HG03575 (cell line): ENCODE data around the gene HIPK2.

Source experiments
- ATAC-seq: cut with Tn5 transposase; IDR thresholded peaks from one replicate; pipeline ENCODE4 v1.9.1; 2021; ENCODE audit not compliant: unreplicated experiment, insufficient number of reproducible peaks, low FRiP score; ENCODE audit errors: extremely low read depth

Gene HIPK2

DNA sequence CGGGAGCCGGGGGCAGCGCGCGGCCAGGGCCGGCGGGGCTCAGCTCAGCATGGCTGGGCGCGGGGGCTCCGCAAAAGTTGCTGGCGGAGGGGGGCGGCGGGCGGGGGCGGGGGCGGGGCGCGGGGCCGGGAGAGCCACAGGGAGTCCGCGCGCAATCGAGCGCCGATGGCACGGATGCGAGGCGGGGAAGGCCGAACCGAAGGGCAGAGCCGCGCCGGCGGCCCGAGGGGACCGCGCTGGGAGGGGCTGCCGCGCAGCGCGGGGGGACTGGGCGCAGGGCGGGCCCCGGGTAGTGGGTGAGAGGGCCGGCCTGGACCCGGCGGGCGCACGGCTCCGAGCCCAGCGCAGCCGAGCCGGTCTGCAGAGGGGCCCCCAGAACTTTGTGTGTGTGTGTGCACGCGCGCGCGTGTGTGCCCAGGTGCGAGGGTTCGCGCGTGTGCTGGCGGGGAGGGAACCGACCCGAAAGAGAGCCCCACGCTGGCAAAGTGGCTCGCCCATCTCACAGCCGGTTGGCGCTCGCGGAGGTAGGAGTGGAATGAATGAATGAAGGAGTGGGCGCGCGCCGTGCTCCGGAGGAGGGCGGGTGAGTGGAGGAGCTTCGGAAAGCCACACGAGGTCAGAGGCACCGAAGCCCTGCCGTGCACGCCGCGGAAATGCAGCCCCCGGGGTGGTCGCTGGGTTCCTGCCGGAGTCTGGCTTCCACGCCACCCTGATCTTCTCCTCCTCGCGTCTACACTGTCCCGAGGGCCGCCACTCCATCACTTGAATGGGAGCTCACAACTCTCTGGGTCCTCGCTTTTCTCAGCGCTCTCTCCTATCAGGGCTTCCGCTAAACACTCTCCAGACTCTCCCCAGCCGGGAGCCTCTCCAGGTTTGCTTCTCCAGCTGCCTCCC lies at the start of gene HIPK2:
TSS of gene HIPK2 (minus strand) at position 51 of the 894 bp plus-strand sequence. CDS start 375 bp downstream, outside the sequence.
- ATAC-seq, result no peak

DNA sequence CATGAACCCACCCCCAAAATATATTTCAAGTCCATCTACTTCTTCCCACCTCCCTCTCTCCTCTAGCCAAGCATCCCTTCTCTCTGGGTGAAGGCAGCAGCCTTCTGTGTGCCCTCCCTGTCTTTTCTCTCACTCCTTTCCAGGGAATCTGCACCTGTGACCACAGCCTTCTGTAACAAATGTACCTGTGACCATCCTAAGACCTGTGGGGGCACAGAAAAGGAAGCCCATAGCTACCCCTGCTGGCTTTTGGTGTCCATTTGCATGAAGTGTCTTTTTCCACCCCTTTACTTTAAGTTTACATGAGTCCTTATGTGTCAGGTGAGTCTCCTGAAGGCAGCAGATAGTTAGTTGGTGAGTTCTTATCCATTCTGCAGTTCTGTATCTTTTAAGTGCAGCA lies 49.2 kb upstream of the HIPK2 start:
- ATAC-seq, result no peak

DNA sequence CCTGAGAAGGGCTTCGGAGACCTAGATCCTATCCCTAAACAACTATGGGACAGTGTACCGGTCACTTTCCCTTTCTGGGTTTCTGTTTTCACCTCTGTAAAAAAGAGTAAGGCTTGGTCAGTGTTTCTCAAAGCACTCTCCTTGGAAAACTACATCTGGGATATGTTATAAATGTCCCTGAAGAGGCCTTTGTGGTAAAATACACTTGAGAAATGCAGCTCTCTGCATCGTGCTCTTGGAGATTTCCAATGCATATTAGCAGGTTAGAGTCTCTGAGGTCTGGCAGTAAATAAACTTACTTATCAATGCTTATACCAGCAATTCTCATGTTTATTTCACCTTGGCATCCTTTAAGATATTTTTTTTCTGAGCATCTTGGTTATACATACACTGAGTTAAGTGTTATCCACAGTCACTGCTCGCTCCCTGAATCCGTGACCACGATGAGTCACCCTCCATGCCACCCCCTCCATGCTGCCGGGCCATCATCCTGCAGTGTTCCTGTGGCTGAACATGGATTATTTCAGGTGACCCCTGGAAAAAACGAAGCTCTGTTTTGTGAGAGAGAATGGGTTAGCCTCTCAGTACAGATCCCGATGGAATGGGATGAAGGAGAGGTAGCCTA lies 48.0 kb upstream of the HIPK2 start:
- no peak for ATAC-seq

DNA sequence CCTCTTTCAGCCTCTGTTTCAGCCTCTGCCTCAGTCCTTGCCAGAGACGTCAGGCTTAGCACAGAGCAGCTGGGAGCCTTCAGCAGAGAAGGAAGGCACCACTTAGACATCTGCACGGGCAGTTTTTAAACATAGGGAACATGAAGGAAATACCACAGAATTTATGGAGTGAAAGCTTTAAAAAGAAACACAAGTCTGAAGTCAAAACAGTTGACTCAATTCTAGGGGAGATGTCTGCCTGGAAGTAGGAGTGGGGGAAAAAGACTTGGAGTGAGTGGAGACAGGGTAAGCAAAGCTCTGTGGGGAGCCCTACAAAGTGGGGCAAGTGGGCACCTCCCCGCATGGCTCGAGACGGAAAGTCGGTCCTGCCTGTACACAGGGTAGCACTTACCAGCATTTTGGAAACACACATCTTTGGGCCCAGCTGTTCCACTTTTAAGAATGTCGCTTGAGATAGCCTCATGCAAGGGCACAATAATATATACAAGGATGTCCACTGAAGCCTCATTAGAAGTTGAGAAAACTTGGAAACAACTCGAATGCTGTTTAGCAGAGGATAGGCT lies 46.2 kb upstream of the HIPK2 start:
- ATAC-seq, result no peak

DNA sequence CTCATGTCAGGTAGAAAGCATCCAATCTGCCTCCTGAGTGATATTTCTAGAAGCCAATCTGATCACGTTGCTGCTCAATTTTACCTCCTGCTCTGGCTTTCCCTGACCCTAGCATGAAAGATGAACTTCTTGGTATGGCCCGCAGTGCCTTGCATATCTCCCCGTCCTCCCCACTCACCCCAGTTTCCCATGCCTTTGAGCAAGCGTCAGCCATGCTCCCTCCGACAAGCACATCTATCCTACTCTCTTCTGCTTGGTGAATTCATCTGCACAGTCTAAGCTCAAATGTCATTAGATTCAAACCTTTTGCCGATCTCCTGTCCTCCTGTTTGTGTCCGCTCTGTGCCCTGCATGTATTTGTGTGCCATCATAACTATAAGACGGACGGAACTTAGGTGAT lies 45.1 kb upstream of the HIPK2 start:
- ATAC-seq, result no peak

DNA sequence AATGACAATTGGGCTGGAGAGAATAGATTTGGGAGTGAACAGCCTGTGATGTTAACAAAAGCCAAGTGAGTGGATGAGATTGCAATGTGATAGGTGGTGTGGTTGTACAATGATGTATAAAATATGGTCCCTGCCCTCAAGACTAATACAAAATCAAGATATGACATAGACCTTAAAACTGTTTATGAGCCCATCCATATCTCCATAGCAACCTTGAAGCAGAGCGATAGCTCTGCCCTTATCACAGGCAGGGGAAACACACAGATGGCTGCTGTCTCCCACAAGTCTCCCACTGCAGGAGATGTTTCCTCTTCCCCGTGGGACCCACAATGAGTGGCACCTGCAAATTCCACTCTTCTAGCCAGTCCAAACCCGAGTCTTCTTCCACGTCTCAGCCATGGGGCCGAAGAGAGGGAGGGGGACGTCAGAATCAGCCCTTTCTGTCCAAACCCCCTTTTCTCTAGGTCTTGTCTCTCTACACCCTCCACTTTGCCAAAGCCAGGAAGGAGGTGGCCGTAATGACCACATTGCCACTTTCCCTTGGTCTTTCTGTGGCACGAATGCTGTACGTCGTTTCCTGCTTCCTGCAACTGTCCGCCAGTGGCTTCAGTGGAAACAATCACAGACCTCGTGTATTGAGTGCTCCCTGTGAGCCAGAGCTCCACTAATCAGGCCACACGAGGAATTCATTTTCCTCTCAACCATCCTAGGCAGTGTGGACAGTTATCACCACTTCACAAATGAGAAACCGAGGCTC lies 43.7 kb upstream of the HIPK2 start:
- ATAC-seq, result no peak

DNA sequence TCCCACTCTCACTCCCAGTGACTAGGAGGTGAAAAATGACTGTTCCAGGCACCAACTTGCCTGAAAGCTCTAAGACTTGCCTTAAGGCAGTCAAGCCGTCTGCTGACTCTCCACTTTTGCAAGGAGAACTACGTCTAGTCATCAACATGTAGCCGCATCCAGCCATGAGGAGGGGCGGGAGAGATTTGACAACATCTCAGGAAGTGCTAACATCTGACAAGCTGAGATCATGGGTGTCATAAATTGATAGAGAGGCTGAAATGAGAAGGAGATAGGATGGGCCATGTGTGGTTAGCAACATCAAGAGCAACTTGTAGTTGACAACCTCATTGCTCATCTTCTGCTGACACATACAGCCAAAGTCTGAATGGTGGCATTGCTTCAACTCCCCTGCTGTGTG lies 42.3 kb upstream of the HIPK2 start:
- ATAC-seq, result no peak

DNA sequence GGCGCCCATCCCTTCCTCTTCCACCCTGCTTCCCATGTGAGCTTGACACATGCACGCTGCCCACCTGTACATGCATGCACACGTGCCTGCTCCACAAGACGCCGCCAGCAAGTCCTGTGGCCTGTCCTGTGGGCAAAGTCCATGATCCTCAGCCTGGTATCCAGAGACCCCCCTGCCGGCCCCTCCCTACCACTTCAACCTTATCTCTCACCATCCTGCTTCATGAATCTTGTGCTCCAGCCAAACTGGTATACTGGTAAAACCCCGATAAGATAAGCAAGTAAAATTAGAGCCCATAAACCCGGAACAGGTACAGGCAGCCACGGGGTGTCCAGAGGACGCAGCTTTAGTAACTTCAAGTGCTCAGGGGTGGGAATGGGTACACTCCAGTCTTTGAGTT lies 39.5 kb upstream of the HIPK2 start:
- ATAC-seq, result no peak

DNA sequence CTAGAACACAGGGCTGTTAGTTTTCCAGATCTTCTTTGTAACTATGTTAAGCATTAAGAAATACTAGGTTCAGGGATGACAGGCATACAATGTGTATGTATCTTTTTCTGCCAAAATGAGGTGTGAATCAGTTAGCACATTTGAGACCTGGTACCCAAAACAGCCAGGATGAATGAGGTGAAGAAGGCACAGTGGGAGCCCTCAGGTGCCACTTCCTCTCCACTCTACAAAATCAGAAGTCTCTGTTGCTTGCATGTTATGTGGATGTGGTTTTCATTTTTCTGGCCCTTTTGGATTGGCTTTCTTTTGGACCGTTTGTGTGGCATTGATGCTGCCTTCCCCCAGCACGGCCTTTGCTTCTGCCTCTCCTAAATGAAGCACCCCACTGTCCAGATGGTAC lies 35.9 kb upstream of the HIPK2 start:
- no peak for ATAC-seq

DNA sequence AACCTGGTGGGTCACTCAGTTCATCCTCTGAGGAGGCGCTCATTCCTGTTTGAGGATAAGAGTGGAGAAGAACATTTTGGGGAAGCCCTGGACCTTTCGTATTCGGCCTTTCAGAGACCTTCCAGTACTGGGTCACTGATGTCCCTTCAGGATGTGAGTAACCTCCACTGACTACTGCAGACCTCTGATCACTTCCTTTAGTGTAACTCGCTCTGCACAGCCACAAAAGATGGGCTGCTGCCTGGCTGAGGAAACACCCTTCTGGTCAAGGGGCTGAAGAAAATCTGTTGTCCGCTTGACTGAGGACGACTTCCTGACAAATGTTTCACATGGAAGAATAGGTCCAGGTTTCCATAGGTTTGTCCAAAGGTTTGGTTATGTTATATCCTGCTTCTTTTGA lies 35.4 kb upstream of the HIPK2 start:
- no peak for ATAC-seq

DNA sequence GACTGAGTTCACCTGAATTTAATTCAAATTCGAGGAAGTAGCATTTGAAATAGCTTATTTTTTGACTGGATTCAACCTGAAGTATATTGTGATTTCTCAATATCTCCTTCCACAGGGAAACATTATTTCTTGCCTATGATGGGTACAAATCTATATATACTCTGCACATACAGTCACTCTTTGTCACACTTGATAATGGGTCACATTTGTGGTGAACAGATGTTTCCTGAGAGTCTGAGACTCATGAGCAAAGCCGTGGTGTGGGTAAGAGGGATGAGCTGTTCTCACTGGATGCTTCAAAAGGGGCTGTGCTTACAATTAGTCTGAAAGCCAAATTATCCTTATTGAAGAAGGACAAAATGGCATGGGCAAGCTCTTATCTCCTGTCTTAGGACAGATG lies 33.3 kb upstream of the HIPK2 start:
- no peak for ATAC-seq

DNA sequence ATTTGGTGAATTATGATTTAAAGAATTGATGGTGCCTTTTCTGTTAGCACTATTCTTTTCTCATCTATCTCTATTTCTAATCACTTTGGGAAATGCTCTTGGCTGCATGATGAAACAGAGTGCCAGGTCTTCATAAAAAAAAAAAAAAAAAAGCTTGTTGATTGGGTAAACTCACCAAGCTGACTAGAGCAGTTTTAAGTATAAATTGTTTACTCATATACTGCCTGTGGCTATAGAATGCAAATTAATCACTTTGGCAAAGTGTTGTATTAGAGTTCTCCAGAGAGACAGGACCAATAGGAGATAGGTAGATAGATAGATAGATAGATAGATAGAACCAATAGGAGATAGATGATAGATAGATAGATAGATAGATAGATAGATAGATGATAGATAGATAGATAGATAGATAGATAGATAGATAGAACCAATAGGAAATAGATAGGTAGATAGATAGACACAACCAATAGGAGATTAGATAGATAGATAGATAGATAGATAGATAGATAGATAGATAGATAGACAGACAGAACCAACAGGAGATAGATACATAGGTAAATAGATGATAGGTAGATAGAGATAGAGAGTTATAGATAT lies 31.1 kb upstream of the HIPK2 start:
- ATAC-seq, result no peak

DNA sequence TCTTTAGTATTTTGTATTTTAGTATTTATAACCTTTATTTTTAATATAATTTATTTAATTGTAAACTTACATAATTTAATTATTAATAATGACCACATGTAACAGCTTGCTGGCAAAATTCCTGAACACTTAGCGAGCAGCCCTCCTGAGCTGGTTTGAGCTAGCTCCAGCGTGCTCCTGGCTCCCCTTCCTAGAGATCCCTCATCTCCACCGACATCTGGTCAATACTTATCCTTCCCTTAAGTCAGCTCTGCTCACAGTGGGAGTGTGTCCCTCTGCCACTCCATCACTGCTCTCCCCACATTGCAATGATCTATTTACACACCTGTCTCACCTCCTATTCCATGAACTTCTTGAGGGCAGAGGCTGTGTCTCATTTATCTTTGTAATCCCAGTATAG lies 30.6 kb upstream of the HIPK2 start:
- ATAC-seq, result no peak

DNA sequence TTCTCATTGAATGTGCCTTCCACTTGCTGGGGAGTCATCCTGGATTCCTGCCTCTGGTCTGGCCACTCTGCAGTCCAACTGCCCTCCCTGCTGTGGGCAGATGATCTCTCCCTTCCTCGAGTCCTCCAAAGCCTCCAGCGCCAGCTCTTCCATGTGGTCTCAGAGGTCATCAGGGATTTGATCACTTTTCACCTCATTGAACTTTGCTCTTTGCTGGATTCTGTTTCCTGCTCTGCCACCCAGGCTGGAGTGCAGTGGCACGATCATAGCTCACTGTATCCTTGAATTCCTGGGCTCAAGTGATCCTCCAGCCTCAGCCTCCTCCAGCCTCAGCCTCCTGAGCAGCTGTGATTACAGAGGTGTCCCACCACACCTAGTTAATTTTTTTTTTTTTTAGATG lies 29.2 kb upstream of the HIPK2 start:
- no peak for ATAC-seq

DNA sequence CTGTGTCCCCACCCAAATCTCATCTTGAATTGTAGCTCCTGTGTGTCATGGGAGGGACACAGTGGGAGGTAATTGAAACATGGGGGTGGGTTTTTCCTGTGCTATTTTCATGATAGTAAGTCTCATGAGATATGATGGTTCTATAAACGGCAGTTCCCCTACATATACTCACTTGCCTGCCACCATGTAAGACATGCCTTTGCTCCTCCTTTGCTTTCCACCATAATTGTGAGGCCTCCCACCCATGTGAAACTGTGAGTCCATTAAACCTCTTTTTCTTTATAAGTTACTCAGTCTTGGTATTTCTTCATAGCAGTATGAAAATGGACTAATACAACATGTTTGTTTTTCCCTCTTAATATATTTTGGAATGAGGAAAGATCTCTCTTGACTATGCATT lies 26.8 kb upstream of the HIPK2 start:
- ATAC-seq, result no peak

DNA sequence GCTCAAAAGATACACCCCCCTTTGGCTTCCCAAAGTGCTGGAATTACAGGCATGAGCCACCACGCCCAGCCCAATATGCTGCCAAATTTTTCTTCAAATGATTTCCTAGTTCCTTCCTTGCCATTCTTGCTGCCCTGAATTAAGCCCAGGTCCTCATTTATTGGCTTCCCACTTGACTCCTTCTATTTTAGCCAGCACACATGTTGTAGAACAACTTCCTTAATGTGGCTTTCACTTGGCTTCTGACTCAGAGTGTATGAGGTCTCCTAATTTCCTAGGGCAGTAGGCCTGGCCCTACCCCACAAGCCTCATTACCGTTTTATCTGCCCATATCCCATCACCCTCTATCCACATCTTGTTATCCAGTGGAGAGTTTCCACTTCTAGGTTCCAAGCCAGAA lies 21.8 kb upstream of the HIPK2 start:
- no peak for ATAC-seq

DNA sequence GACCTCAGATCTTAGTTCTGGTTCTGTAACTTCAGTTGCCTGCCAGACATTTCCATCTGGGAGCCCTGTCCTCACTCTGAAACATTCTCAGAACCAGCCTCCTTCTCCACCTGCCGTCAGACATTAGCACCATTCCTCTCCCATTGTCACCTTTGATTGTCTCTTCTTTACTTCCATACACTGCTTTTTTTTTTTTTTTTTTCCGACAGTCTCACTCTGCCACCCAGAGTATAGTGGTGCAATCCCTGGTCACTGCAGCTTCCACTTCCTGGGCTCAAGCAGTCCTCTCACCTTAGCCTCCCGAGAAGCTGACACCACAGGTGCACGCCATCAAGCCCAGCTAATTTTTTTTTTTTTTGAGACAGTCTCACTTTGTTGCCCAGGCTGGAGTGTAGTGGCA lies 21.1 kb upstream of the HIPK2 start:
- no peak for ATAC-seq

DNA sequence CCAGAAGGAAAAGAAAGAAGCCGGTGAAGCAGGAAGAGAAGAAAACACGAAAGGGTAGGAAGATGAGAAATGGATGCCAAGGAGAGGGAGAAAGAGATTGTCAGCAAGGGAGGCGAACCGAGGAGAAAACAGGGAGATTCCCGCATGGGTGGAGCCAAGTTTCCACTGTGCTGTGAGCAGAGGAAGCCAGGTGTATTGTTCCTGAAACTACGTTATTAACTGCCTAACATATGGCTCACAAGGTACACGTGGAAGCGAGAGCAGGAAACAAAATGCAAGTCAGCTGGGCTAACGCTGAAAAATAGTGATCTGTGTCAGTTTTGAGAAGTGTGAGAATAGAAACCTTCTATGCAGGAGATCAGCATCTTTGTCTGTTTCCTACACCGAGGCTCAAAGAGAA lies 20.4 kb upstream of the HIPK2 start:
- no peak for ATAC-seq

DNA sequence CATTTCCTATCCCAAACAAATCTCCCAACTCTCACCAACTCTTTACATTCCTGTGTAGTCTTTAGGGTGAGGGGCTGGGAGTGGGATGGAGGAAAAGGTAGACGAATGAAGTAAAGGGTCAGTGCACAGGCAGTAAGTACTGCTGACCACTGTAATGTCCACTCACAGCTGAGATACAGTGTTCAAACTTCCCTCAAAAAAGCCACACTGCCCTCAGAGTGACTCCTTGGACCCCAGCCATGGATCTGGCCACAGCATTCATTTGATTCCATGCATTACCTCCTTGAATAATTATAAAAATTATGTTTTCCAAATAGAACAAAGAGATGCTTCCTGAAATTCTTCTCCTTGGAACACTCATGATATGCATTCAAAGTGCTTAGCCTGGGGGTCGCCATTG lies 19.8 kb upstream of the HIPK2 start:
- ATAC-seq, result no peak
